SK-N-SH treated with all-trans-retinoic acid at 6 μM for 48 hours (cell line): ENCODE data around the gene CH25H.

Source experiments
- ATAC-seq: fragments of 200-7000 bp; cut with Tn5 transposase; 3 replicates; pipeline ENCODE4 v1.9.1; 2020; ENCODE audit warnings: mild to moderate bottlenecking, moderate library complexity
- ARNTL ChIP-seq: fragments of 450-650 bp; formaldehyde crosslinking; IDR thresholded peaks from 2 replicates; pipeline ENCODE4 v1.5.0; 2020; ENCODE audit warnings: low read depth, mild to moderate bottlenecking, moderate library complexity, borderline replicate concordance
- BACH2 ChIP-seq: fragments of 250-450 bp; sonication (Bioruptor Pico); IDR thresholded peaks from 2 replicates; pipeline ENCODE4 v1.9.0; 2021; ENCODE audit warnings: mild to moderate bottlenecking, borderline replicate concordance
- CREB5 ChIP-seq: fragments of 250-450 bp; sonication (Bioruptor Pico); IDR thresholded peaks from 2 replicates; pipeline ENCODE4 v1.5.1; 2020; ENCODE audit warnings: low read depth, mild to moderate bottlenecking, moderate library complexity
- CSDC2 ChIP-seq: fragments of 250-450 bp; sonication (Bioruptor Pico); IDR thresholded peaks from 2 replicates; pipeline ENCODE4 v1.5.0; 2020; ENCODE audit warnings: mild to moderate bottlenecking, moderate library complexity
- CSRNP3 ChIP-seq: fragments of 250-450 bp; sonication (Bioruptor Pico); IDR thresholded peaks from 2 replicates; pipeline ENCODE4 v1.5.1; 2021; ENCODE audit warnings: mild to moderate bottlenecking, moderate library complexity
- ESRRG ChIP-seq: fragments of 250-450 bp; sonication (Bioruptor Pico); IDR thresholded peaks from 2 replicates; pipeline ENCODE4 v1.6.1; 2021; ENCODE audit warnings: mild to moderate bottlenecking
- GLIS3 ChIP-seq: fragments of 250-450 bp; sonication (Bioruptor Pico); IDR thresholded peaks from 2 replicates; pipeline ENCODE4 v1.5.0; 2020; ENCODE audit warnings: mild to moderate bottlenecking, moderate library complexity
- ISL1 ChIP-seq: fragments of 250-450 bp; sonication (Bioruptor Pico); IDR thresholded peaks from 2 replicates; pipeline ENCODE4 v2.1.2; 2022; ENCODE audit warnings: mild to moderate bottlenecking, moderate library complexity
- OSR1 ChIP-seq: fragments of 250-450 bp; sonication (Bioruptor Pico); IDR thresholded peaks from 2 replicates; pipeline ENCODE4 v1.8.0; 2022; ENCODE audit warnings: moderate library complexity, mild to moderate bottlenecking, inconsistent platforms
- POU6F1 ChIP-seq: fragments of 250-450 bp; sonication (Bioruptor Pico); IDR thresholded peaks from 2 replicates; pipeline ENCODE4 v1.8.0; 2021; ENCODE audit warnings: low read depth, mild to moderate bottlenecking, moderate library complexity, borderline replicate concordance
- PPARA ChIP-seq: fragments of 250-450 bp; sonication (Bioruptor Pico); IDR thresholded peaks from 2 replicates; pipeline ENCODE4 v1.5.0; 2020; ENCODE audit warnings: mild to moderate bottlenecking, borderline replicate concordance
- RARB ChIP-seq: fragments of 250-450 bp; sonication (Bioruptor Pico); IDR thresholded peaks from 2 replicates; pipeline ENCODE4 v1.8.0; 2021; ENCODE audit warnings: mild to moderate bottlenecking, moderate library complexity
- SNAI2 ChIP-seq: fragments of 250-450 bp; sonication (Bioruptor Pico); IDR thresholded peaks from 2 replicates; pipeline ENCODE4 v1.5.0; 2020; ENCODE audit warnings: mild to moderate bottlenecking, moderate library complexity
- TOX ChIP-seq: fragments of 250-450 bp; sonication (Bioruptor Pico); IDR thresholded peaks from 2 replicates; pipeline ENCODE4 v1.8.0; 2021; ENCODE audit warnings: mild to moderate bottlenecking, moderate library complexity, borderline replicate concordance
- TSHZ2 ChIP-seq: fragments of 250-450 bp; sonication (Bioruptor Pico); IDR thresholded peaks from 2 replicates; pipeline ENCODE4 v1.5.0; 2020; ENCODE audit warnings: mild to moderate bottlenecking, moderate library complexity
- ZC3H10 ChIP-seq: fragments of 250-450 bp; sonication (Bioruptor Pico); IDR thresholded peaks from 2 replicates; pipeline ENCODE4 v1.5.1; 2021; ENCODE audit warnings: mild to moderate bottlenecking, moderate library complexity
- ZFP3 ChIP-seq: fragments of 250-450 bp; sonication (Bioruptor Pico); IDR thresholded peaks from 2 replicates; pipeline ENCODE4 v1.5.0; 2020; ENCODE audit warnings: mild to moderate bottlenecking, moderate library complexity
- ZFP30 ChIP-seq: fragments of 450-650 bp; formaldehyde crosslinking; IDR thresholded peaks from 2 replicates; pipeline ENCODE4 v1.5.0; 2022; ENCODE audit warnings: mild to moderate bottlenecking, moderate library complexity
- ZNF565 ChIP-seq: fragments of 450-650 bp; formaldehyde crosslinking; conservative IDR thresholded peaks from 2 replicates; pipeline ENCODE4 v1.5.0; 2020; ENCODE audit warnings: low read depth, mild to moderate bottlenecking, moderate library complexity
- ZNF8 ChIP-seq: fragments of 450-650 bp; formaldehyde crosslinking; IDR thresholded peaks from 2 replicates; pipeline ENCODE4 v1.5.0; 2020; ENCODE audit warnings: mild to moderate bottlenecking, moderate library complexity
- TF ChIP-seq, protein P1 (sequence below): fragments of 250-450 bp; sonication (Bioruptor Pico); IDR thresholded peaks from 2 replicates; pipeline ENCODE4 v1.8.0; 2020; ENCODE audit warnings: mild to moderate bottlenecking, moderate library complexity, borderline replicate concordance

The CH25H gene

GRCh38 chr10:89167915-89168314 lies 39.2 kb downstream of the CH25H start:
- TF ChIP-seq OSR1 (CRISPR knock-in tag), result no peak
- no peak for TF ChIP-seq CSDC2 (CRISPR knock-in tag)
- TF ChIP-seq ARNTL (CRISPR knock-in tag), result no peak
- no peak for TF ChIP-seq CREB5 (CRISPR knock-in tag)
- TF ChIP-seq, protein P1, sequence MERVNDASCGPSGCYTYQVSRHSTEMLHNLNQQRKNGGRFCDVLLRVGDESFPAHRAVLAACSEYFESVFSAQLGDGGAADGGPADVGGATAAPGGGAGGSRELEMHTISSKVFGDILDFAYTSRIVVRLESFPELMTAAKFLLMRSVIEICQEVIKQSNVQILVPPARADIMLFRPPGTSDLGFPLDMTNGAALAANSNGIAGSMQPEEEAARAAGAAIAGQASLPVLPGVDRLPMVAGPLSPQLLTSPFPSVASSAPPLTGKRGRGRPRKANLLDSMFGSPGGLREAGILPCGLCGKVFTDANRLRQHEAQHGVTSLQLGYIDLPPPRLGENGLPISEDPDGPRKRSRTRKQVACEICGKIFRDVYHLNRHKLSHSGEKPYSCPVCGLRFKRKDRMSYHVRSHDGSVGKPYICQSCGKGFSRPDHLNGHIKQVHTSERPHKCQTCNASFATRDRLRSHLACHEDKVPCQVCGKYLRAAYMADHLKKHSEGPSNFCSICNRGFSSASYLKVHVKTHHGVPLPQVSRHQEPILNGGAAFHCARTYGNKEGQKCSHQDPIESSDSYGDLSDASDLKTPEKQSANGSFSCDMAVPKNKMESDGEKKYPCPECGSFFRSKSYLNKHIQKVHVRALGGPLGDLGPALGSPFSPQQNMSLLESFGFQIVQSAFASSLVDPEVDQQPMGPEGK (CRISPR knock-in tag), result no peak
- no peak for TF ChIP-seq SNAI2
- TF ChIP-seq BACH2, result no peak
- TF ChIP-seq PPARA (CRISPR knock-in tag), result no peak
- TF ChIP-seq POU6F1 (CRISPR knock-in tag), result no peak
- no peak for TF ChIP-seq ZNF8 (CRISPR knock-in tag)
- TF ChIP-seq TSHZ2 (CRISPR knock-in tag), result no peak
- TF ChIP-seq GLIS3 (CRISPR knock-in tag), result no peak
- TF ChIP-seq TOX (CRISPR knock-in tag), result no peak
- no peak for TF ChIP-seq ESRRG (CRISPR knock-in tag)
- TF ChIP-seq ISL1 (CRISPR knock-in tag), result no peak
- no peak for TF ChIP-seq CSRNP3
- no peak for TF ChIP-seq RARB (CRISPR knock-in tag)
- no peak for TF ChIP-seq ZFP30 (CRISPR knock-in tag)
- TF ChIP-seq ZNF565, result no peak
- no peak for TF ChIP-seq ZC3H10 (CRISPR knock-in tag)
- TF ChIP-seq, all 23 proteins: peak for 0

DNA sequence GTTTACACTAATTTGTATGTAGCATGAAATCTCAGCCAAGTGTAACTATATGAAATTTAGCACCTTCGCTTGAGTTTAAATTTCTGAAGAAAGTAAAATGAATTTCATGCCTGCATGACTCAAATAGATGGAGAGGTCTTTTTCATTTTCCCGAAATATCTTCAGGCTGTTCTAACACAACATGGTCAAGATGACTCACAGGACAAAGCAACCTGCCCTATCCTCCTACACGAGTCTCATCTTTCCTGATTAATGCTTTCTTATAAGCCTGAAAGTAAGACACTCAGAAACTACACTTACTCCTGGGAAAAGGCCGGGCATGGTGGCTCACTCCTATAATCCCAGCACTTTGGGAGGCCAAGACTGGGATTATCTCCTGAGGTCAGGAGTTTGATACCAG lies 41.2 kb downstream of the CH25H start:
- no peak for ATAC-seq
- TF ChIP-seq CSRNP3 (no peak), ZFP3 (CRISPR knock-in tag) (no peak), TOX (CRISPR knock-in tag) (no peak), PPARA (CRISPR knock-in tag) (no peak), ZFP30 (CRISPR knock-in tag) (no peak), ESRRG (CRISPR knock-in tag) (no peak), ARNTL (CRISPR knock-in tag) (no peak), ZC3H10 (CRISPR knock-in tag) (no peak), ISL1 (CRISPR knock-in tag) (no peak), ZNF565 (no peak), CREB5 (CRISPR knock-in tag) (no peak), POU6F1 (CRISPR knock-in tag) (no peak), OSR1 (CRISPR knock-in tag) (no peak), SNAI2 (no peak)
- TF ChIP-seq, protein P1 (CRISPR knock-in tag), result no peak

More at GRCh38 chr10:89167915-89168314, 39.2 kb downstream of the CH25H start:
- ATAC-seq, result no peak
